Upper lobe of left lung (tissue), 4 donors: ENCODE measurements around the gene TRAF3.

ENCODE experiments used
- CTCF ChIP-seq, 6 experiments: fragments of 450-650 bp in 4 of 6; fragments of 200-600 bp in 2 of 6; sonication (generic) in 2 of 6; IDR thresholded peaks; one replicate each; pipeline ENCODE4 v1.5.1; 2016 to 2019; ENCODE audit warnings: antibody characterized with exemption in 6 of 6
- EP300 ChIP-seq, 4 donors: sonication (generic); formaldehyde crosslinking; IDR thresholded peaks; one replicate each; pipeline ENCODE4 v1.5.1; 2017; ENCODE audit warnings: antibody characterized with exemption in 4 of 4, control low read depth in 2 of 4
- POLR2A ChIP-seq, 4 donors: fragments of 450-650 bp; IDR thresholded peaks; one replicate each; pipeline ENCODE4 v1.5.1; 2016 to 2017; ENCODE audit warnings: antibody characterized with exemption in 4 of 4, mild to moderate bottlenecking in 2 of 4

GRCh38 chr14:102930753-102931579 lies 153.7 kb downstream of the TRAF3 start:
- TF ChIP-seq CTCF (IDR thresholded peaks at IDR 0.05): no peak
- TF ChIP-seq POLR2A (IDR thresholded peaks at IDR 0.05): no peak
- TF ChIP-seq EP300 (IDR thresholded peaks at IDR 0.05): no peak
